ENCODE data around the gene ZCCHC24.

Gene ZCCHC24

DNA sequence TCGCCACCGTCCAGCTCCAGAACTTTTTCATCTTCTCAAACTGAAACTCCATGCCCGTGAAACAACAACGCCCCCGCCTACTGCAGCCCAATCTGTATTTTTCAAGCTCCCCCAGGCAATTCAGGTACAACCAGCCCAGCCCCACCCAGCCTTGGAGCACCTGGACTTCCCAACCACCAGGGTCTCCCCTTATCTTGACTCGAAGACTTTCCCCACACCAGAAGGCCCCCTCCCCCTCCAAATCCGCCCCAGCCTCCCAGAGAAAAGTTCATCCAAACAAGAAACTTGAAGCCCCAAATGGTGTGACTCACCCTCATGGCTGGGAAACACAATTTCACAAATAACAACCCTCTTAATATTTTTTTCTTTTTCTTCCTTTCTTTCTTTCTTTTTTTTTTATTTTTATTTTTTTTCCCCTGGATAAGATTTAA is 10.6 kb downstream of the ZCCHC24 start:
- FAIRE-seq (no peak), DNase-seq (ENCODE audit: insufficient read length) (no peak)
- TF ChIP-seq TAF1 (IDR thresholded peaks at IDR 0.05; ENCODE audit: borderline replicate concordance, low read depth, low read length) (no peak), POLR2AphosphoS5 (IDR thresholded peaks at IDR 0.05; ENCODE audit: low read depth, low read length) (no peak), POLR2A (IDR thresholded peaks at IDR 0.05; ENCODE audit: low read depth, low read length) (no peak)

DNA sequence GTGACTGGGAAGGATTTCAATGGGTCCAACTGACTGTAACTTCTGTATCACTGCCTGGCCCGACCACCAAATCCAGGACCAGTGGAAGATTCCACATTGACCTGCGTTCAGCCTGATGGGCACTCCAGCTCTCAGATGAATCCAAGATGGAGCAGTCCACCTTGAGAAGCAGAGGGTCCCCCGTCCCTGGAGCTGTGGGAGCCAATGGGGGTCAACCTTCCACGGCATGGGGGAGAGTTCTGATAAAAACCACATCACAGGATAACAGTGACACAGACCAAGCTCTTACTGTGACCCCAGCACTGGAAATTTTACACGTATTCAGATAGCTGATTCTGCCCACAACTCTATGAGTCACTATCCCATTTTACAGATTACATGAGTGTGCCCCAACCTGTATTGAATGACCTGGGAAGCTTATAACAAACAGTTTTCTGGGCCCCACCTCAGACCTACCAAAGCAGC is 11.2 kb downstream of the ZCCHC24 start:
- DNase-seq (ENCODE audit: insufficient read length) (no peak), FAIRE-seq (no peak)
- TF ChIP-seq POLR2A (IDR thresholded peaks at IDR 0.05; ENCODE audit: low read depth, low read length) = no peak
- TF ChIP-seq POLR2AphosphoS5 (IDR thresholded peaks at IDR 0.05; ENCODE audit: low read depth, low read length) = no peak
- no peak for TF ChIP-seq TAF1 (IDR thresholded peaks at IDR 0.05; ENCODE audit: borderline replicate concordance, low read depth, low read length)

DNA sequence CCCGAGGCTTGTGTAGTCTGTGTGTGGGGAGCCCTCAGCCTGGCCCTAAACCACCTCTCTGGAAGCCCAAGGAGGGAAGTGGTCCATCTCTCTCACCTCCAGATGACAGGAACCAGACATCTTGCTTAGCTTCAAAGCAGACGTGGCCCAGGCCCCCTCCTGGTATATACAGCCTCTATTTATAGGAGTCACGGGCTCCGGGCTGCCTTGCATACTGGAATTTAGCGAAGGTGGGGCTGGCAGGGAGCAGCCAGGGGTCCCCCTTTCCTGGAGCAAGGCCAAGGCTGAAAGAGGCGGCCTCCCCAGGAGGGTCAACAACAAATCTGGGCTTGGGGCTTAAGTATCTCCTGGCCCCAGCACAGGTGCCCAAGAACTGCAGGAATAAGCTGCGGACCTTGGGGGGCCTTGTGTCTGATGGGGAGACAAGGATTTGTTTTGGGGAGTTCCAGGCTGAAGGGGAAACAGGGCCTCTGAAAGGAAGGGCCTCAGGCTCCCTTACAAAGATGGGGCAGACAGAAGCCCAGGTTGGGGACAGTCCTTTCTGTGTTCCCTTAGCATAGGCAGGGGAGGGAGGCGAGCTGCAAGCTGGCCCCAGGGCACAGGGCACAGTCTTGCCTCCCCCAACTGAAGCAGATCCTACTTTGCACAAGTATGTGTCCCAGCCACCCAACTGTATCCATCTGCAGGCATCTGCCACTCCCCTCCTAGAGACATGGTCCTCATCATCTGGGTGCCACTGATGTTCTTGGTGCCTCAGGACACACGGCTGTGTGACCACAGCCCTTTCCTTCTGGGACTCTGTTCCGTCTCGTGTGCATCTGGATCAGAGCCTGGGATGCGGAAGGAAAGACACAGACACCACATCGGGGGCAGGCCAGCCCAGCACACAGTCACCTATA is 11.9 kb downstream of the ZCCHC24 start:
- TF ChIP-seq POLR2AphosphoS5 (IDR thresholded peaks at IDR 0.05; ENCODE audit: low read depth, low read length) = no peak
- no peak for TF ChIP-seq TAF1 (IDR thresholded peaks at IDR 0.05; ENCODE audit: borderline replicate concordance, low read depth, low read length)
- no peak for TF ChIP-seq POLR2A (IDR thresholded peaks at IDR 0.05; ENCODE audit: low read depth, low read length)
- FAIRE-seq (no peak), DNase-seq (ENCODE audit: insufficient read length) (no peak)

DNA sequence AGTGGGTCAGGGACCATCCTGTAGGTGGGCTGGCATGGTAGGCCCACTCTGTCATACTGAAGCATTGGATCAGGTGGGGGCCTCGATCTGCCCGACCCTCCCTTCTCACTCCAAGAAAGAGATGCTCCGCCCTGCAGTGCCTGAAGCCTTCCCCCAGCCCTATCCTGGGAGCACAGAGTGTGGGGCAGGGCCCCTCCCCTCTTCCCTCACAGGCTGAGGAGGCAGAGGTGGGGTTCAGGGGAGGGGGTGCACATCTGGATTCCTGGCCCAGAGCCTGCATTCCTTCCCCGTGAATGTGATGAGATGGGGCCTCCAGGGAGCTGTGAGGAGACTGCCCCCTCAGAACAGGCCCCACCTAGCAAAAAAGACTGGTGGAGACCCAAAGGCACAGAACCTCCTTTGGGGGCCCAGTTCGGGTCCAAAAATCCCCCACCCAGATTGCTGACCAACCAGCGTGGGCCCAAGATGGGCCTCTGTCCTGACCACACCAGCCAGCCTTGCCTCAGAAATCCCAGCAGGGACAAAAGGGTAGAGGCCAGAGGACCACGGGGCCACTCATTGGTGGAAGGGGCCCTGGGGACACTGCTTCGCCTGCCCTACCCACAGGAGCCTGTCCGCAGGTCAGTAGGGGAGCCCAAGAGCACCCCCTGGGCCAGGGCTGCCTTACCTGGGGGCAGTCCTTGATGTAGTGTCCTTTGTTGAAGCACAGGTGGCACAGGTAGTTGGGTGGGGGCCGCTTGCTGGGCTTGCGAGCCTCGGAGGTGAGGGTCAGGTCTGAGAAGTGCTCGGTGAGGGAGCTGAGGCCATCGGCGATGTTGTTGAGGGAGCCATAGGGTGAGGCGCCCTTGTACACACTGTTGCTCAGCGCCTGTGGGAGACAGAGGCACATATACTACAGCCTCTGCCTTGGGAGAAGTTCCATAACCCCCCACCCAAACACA is 13.3 kb downstream of the ZCCHC24 start:
- no peak for FAIRE-seq
- no peak for DNase-seq (ENCODE audit: insufficient read length)
- TF ChIP-seq TAF1 (IDR thresholded peaks at IDR 0.05; ENCODE audit: borderline replicate concordance, low read depth, low read length) = no peak
- TF ChIP-seq POLR2AphosphoS5 (IDR thresholded peaks at IDR 0.05; ENCODE audit: low read depth, low read length) = no peak
- no peak for TF ChIP-seq POLR2A (IDR thresholded peaks at IDR 0.05; ENCODE audit: low read depth, low read length)

DNA sequence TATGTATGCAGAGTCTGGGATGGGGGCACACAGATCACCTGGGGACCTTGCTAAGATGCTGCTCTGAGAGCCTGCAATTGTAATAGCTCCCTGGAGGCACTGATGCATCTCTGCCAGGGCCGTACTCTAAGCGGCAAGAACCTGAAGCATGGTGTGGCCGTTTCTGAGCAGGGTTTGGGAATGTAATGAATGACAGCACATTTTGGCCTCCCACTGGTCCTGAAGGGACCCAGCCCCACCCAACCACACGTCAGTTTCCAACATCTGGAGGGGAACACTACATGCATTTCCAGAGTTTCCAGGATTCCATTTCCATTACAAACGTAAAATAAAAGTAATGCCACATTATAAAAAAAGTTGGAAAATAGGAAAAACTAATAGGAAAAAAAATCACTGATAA is 14.0 kb downstream of the ZCCHC24 start:
- FAIRE-seq = no peak
- no peak for DNase-seq (ENCODE audit: insufficient read length)
- TF ChIP-seq POLR2AphosphoS5 (IDR thresholded peaks at IDR 0.05; ENCODE audit: low read depth, low read length) (no peak), POLR2A (IDR thresholded peaks at IDR 0.05; ENCODE audit: low read depth, low read length) (no peak), TAF1 (IDR thresholded peaks at IDR 0.05; ENCODE audit: borderline replicate concordance, low read depth, low read length) (no peak)

DNA sequence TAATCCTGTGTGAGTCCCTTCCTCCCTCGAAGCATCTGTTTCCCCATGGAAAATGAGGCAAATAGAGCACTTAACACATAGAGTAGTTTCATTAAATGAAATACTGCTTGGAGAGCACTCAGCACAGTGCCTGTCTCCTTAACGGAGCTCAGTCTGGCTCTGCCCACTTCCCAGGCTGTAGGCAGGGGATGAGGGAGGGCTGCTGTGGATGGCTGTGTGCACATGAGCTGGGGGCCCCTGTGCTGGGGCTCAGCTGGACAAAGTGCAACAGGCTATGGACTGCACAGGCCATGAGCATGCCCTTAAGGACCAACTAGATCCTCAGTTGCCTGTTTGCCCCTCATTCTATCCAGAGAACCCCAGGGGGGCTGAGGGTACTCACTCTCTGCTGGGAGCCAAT is 14.5 kb downstream of the ZCCHC24 start:
- FAIRE-seq (no peak), DNase-seq (ENCODE audit: insufficient read length) (no peak)
- TF ChIP-seq TAF1 (IDR thresholded peaks at IDR 0.05; ENCODE audit: borderline replicate concordance, low read depth, low read length) (no peak), POLR2AphosphoS5 (IDR thresholded peaks at IDR 0.05; ENCODE audit: low read depth, low read length) (no peak), POLR2A (IDR thresholded peaks at IDR 0.05; ENCODE audit: low read depth, low read length) (no peak)

DNA sequence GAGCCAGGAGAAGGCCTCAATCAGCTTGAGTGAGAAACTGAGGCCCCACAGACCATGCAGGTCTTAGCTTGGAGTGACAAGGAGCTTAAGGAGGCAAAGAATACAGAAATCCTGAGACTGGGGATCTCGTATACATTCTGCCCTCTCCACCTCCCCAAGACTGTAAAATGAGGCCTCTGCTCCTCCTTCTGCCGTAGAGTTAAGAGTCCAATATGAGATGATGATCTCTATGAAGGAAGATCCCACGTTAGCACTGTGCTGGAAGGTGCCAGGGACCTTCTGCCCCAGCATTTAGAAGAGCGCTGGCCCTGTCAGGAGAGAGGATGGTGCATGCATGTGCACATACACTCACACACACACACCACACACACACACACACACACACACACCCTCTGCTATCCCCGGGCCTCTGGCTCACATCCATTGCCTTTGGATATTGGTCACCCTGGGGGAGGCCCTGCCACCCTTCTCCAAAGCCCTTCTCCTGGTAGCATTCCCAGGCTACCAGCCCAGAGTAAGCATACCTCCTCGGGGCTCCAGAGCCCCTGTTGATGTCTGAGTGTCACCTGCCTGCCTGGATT is 15.0 kb downstream of the ZCCHC24 start:
- FAIRE-seq (no peak), DNase-seq (ENCODE audit: insufficient read length) (no peak)
- no peak for TF ChIP-seq POLR2AphosphoS5 (IDR thresholded peaks at IDR 0.05; ENCODE audit: low read depth, low read length)
- no peak for TF ChIP-seq POLR2A (IDR thresholded peaks at IDR 0.05; ENCODE audit: low read depth, low read length)
- no peak for TF ChIP-seq TAF1 (IDR thresholded peaks at IDR 0.05; ENCODE audit: borderline replicate concordance, low read depth, low read length)

DNA sequence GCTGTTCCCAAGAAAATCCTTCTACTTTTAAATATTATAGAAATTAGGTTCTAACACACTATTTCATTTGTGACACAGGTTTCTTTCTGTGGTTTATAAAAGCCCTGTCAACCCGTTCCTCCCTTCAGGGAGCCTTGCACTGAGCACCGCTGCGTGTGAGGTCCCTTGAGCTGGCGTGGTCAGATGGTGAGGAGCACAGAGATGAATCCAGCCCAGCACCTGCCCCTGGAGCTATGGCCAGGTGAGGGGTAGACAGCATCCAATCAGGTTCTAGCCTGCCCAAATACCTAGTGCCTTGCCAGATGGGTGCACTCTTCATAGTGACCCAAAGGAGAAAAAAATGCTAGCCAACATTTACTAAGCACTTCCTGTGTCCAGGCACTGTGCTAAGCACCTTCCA is 15.7 kb downstream of the ZCCHC24 start:
- FAIRE-seq (no peak), DNase-seq (ENCODE audit: insufficient read length) (no peak)
- TF ChIP-seq TAF1 (IDR thresholded peaks at IDR 0.05; ENCODE audit: borderline replicate concordance, low read depth, low read length) (no peak), POLR2AphosphoS5 (IDR thresholded peaks at IDR 0.05; ENCODE audit: low read depth, low read length) (no peak), POLR2A (IDR thresholded peaks at IDR 0.05; ENCODE audit: low read depth, low read length) (no peak)

DNA sequence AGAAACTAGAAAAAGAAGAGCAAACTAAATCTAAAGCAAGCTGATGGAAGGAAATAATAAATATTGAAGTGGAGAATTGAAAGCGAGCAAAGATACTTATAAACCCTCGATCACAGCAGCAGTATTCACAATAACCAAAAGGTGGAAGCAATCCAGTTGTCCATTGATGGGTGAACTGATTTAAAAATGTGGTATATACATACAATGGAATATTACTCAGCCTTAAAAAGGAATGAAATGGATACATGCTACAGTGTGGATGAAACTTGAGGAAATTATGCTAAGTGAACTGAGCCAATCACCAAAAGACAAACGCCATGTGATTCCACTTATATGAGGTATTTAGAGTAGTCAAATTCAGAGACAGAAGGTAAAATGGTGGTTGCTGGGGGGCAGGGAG is 17.5 kb downstream of the ZCCHC24 start:
- DNase-seq (ENCODE audit: insufficient read length) (no peak), FAIRE-seq (no peak)
- TF ChIP-seq TAF1 (IDR thresholded peaks at IDR 0.05; ENCODE audit: borderline replicate concordance, low read depth, low read length) = no peak
- TF ChIP-seq POLR2AphosphoS5 (IDR thresholded peaks at IDR 0.05; ENCODE audit: low read depth, low read length) = no peak
- no peak for TF ChIP-seq POLR2A (IDR thresholded peaks at IDR 0.05; ENCODE audit: low read depth, low read length)

DNA sequence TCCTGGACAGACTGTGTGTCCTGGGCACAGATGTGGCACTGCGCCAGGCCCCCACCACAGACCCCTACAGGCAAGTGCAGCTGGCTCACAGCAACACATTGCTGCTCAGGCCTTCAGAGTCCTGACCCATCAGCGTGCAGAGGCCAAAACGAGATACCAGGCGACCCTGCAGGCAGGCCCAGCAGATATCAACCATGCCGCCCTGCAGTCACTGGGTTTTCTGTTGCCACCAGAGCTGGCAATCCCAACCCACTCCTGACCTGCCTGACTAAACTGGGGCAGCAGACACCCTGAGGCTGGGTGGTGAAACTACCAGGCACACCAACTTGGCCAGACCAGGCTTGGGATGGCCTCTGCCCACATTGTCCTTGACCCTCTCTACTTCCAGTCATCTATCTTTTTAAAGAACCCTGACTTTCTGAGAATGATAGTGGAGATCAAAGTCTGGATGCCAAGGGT is 20.3 kb downstream of the ZCCHC24 start:
- FAIRE-seq (no peak), DNase-seq (ENCODE audit: insufficient read length) (no peak)
- TF ChIP-seq POLR2A (IDR thresholded peaks at IDR 0.05; ENCODE audit: low read depth, low read length) = no peak
- TF ChIP-seq TAF1 (IDR thresholded peaks at IDR 0.05; ENCODE audit: borderline replicate concordance, low read depth, low read length) = no peak
- TF ChIP-seq POLR2AphosphoS5 (IDR thresholded peaks at IDR 0.05; ENCODE audit: low read depth, low read length) = no peak
